Measurements from ENCODE around the gene ASCL3. TPM values are rescaled to one million over a fixed set of nuclear protein-coding genes. Genes with fewer than 3 reads are reported as not detected.

The ASCL3 gene
- total and polyA plus RNA-seq, 2 of the 8 experiments (the other 6 are each of a cell fraction or from before 2014, with no cell fraction given): not detected

- TF ChIP-seq CHD7 (IDR thresholded peaks at IDR 0.05; ENCODE audit: insufficient replicate concordance, low read length) (no peak), CEBPB (IDR thresholded peaks at IDR 0.05; ENCODE audit: low read depth, low read length) (no peak), CBX5 (IDR thresholded peaks at IDR 0.05; ENCODE audit: low read depth, low read length) (no peak), TAF7 (optimal IDR thresholded peaks at IDR 0.05; ENCODE audit: borderline replicate concordance, low read depth, low read length) (no peak), SP1 (IDR thresholded peaks at IDR 0.05; ENCODE audit: low read depth, low read length) (no peak), JUND (IDR thresholded peaks at IDR 0.05; ENCODE audit: low read length) (no peak), CTBP2 (IDR thresholded peaks at IDR 0.05; ENCODE audit: borderline replicate concordance, insufficient read depth, insufficient read length, low read length) (no peak), POU5F1 (IDR thresholded peaks at IDR 0.05; ENCODE audit: low read depth, low read length) (no peak), KDM1A (IDR thresholded peaks at IDR 0.05; ENCODE audit: borderline replicate concordance, low read length) (no peak), CHD2 (IDR thresholded peaks at IDR 0.05; ENCODE audit: low read length) (no peak), TEAD4 (IDR thresholded peaks at IDR 0.05; ENCODE audit: low read depth, low read length) (no peak)
These were observed 24.4 kb upstream of the ASCL3 start (continued) for GRCh38 chr11:8967184-8967583.

Data from H1 (cell line).